Loucy (cell line): ENCODE results near the gene ADIG.

Experiments
- H2AFZ ChIP-seq: fragments of 200-600 bp; sonication (generic); 2 replicates; pipeline ENCODE4 v1.6.0; 2016; ENCODE audit warnings: antibody characterized with exemption, mild to moderate bottlenecking, low read length, moderate library complexity
- H3F3A ChIP-seq: fragments of 200-600 bp; 2 replicates; pipeline ENCODE4 v1.6.0; 2016; ENCODE audit warnings: antibody characterized with exemption, low read depth, mild to moderate bottlenecking
- H3K27me3 ChIP-seq: fragments of 200-600 bp; sonication (generic); 2 replicates; pipeline ENCODE4 v1.6.1; 2014; ENCODE audit warnings: low read length, mild to moderate bottlenecking; ENCODE audit not compliant: insufficient read depth, poor library complexity, severe bottlenecking
- H3K36me3 ChIP-seq: fragments of 200-600 bp; sonication (generic); 2 replicates; pipeline ENCODE4 v1.6.1; 2016; ENCODE audit warnings: low read length; ENCODE audit not compliant: insufficient read depth
- H3K4me1 ChIP-seq: fragments of 200-600 bp; sonication (generic); 2 replicates; pipeline ENCODE4 v1.5.1; 2014; ENCODE audit warnings: low read length, mild to moderate bottlenecking; ENCODE audit not compliant: insufficient read depth, poor library complexity, severe bottlenecking
- H3K4me2 ChIP-seq: fragments of 200-600 bp; sonication (generic); 2 replicates; pipeline ENCODE4 v1.6.0; 2014; ENCODE audit warnings: antibody characterized with exemption, low read length, low read depth, mild to moderate bottlenecking; ENCODE audit not compliant: poor library complexity, severe bottlenecking
- H3K4me3 ChIP-seq: fragments of 200-600 bp; sonication (generic); 2 replicates; pipeline ENCODE4 v1.5.1; 2014; ENCODE audit warnings: low read length, mild to moderate bottlenecking, mixed read lengths; ENCODE audit not compliant: poor library complexity, severe bottlenecking
- H3K79me2 ChIP-seq: fragments of 200-600 bp; sonication (generic); 2 replicates; pipeline ENCODE4 v1.6.1; 2014; ENCODE audit warnings: low read length; ENCODE audit not compliant: insufficient read depth
- H3K9ac ChIP-seq: fragments of 200-600 bp; sonication (generic); 2 replicates; pipeline ENCODE4 v1.6.0; 2014; ENCODE audit warnings: mild to moderate bottlenecking, low read depth, low read length, moderate library complexity; ENCODE audit not compliant: poor library complexity, severe bottlenecking
- H3K9me2 ChIP-seq: fragments of 200-600 bp; sonication (generic); replicated peaks from 2 replicates; pipeline ENCODE4 v1.6.1; 2016; ENCODE audit warnings: low read depth, low read length, mixed read lengths
- H3K9me3 ChIP-seq: fragments of 200-600 bp; sonication (generic); 2 replicates; pipeline ENCODE4 v1.6.1; 2014; ENCODE audit warnings: mild to moderate bottlenecking, antibody characterized with exemption, low read length, low read depth; ENCODE audit not compliant: insufficient read depth
- H4K20me1 ChIP-seq: fragments of 200-600 bp; sonication (generic); 2 replicates; pipeline ENCODE4 v1.6.0; 2014; ENCODE audit warnings: antibody characterized with exemption, low read length, mild to moderate bottlenecking; ENCODE audit not compliant: insufficient read depth, poor library complexity, severe bottlenecking
- EZH2phosphoT487 ChIP-seq: fragments of 200-600 bp; IDR thresholded peaks from 2 replicates; pipeline ENCODE4 v1.6.1; 2018; ENCODE audit warnings: antibody characterized with exemption, mild to moderate bottlenecking, moderate library complexity, borderline replicate concordance
- TF ChIP-seq, protein P1 (sequence below): fragments of 200-600 bp; sonication (generic); conservative IDR thresholded peaks from 2 replicates; pipeline ENCODE4 v1.5.1; 2014; ENCODE audit warnings: mild to moderate bottlenecking, antibody characterized with exemption, low read length

Gene ADIG

DNA sequence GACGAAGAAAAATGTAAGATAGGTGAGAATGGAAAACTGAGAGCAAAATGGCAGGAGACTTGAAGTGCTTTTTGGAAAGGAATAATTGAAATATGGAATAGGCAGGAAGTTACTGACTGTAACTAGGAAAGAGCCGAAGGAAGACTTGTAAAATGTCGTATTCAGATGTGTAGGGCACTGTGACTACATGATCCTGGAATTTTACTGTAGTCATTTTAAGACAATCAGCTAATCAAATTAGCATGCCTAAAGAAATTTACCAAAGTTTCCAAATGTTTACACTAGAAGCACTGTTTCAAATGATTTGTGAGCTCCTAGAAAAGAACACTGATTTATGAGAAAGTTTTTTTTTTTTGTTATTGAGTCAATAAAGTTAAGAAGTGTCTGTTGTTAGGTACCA lies 21.2 kb upstream of the ADIG start:
- no peaks in the 10 kb centered on the region for H4K20me1 ChIP-seq

DNA sequence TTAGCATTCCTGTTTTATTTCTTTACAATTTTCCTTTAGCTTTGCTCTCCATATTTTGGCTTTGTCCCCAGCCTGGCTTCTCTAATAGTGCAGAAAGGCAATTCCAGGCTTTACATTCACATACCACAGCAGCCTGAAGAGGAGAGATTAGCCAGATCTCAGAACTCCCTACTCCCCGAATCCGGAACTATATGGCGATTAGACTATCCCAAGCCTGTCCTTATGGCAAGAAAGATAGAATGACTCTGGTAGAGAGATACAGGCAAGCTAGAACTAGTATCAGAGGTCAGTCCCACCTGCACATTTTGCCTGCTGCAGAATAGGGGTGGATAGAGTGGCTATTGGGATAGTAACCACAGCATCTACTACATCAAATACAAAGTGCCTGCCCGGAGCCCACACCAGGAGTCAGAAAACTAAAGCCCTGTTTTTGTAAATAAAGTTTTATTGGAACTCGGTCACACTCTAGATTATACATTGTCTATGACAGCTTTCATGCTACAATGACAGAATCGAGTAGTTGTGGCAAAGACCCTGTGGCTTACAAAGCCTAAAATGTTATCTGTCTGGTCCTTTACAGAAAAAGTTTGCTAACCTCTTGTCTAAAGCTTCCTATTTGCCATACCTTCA lies 17.1 kb upstream of the ADIG start:
- H3K4me3 ChIP-seq = no peak overlapping the region

More for the DNA sequence above, 21.2 kb upstream of the ADIG start:
- Histone ChIP-seq H3F3A (no peaks in the 10 kb centered on the region), H3K36me3 (peaks cover 68% of the 10 kb centered on the region; the same call in 1 of the 2 replicates), H2AFZ (no peak overlapping the region), H3K4me2 (no peak overlapping the region), H3K4me1 (no peaks in the 10 kb centered on the region), H3K4me3 (no peak overlapping the region), H3K9ac (no peak overlapping the region), H3K79me2 (no peaks in the 10 kb centered on the region), H3K9me2 (no peaks in the 10 kb centered on the region), H3K9me3 (no peaks in the 10 kb centered on the region), H3K27me3 (no peaks in the 10 kb centered on the region)
- TF ChIP-seq, protein P1, sequence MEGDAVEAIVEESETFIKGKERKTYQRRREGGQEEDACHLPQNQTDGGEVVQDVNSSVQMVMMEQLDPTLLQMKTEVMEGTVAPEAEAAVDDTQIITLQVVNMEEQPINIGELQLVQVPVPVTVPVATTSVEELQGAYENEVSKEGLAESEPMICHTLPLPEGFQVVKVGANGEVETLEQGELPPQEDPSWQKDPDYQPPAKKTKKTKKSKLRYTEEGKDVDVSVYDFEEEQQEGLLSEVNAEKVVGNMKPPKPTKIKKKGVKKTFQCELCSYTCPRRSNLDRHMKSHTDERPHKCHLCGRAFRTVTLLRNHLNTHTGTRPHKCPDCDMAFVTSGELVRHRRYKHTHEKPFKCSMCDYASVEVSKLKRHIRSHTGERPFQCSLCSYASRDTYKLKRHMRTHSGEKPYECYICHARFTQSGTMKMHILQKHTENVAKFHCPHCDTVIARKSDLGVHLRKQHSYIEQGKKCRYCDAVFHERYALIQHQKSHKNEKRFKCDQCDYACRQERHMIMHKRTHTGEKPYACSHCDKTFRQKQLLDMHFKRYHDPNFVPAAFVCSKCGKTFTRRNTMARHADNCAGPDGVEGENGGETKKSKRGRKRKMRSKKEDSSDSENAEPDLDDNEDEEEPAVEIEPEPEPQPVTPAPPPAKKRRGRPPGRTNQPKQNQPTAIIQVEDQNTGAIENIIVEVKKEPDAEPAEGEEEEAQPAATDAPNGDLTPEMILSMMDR = no peak
- no peak for TF ChIP-seq EZH2phosphoT487

DNA sequence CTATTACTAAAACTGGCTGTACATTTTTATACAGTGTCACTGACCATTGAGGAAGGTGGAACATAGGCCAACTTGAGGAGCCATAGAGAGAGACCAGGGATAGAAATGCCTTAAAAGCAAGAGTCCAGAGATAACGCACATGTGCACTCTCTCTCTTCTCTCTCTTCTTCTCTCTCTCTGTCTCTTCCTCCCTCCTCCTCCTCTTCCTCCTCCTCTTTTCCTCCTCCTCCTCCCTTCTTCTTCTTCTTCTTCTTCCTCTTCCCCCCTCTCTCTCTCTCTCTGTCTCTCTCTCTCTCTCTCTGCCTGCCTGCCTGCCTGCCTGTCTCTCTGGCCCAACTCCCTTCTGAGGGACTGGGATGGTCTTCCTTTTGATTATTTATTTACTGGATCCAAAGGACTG lies 16.3 kb upstream of the ADIG start:
- Histone ChIP-seq H3K9me2 (no peaks in the 10 kb centered on the region), H3K4me1 (no peaks in the 10 kb centered on the region), H3K79me2 (no peaks in the 10 kb centered on the region), H3K36me3 (peaks cover 66% of the 10 kb centered on the region; the same call in 1 of the 2 replicates), H3K4me2 (no peak overlapping the region), H3K9me3 (no peaks in the 10 kb centered on the region), H3K9ac (no peak overlapping the region), H3K27me3 (no peaks in the 10 kb centered on the region), H2AFZ (no peak overlapping the region), H4K20me1 (no peaks in the 10 kb centered on the region), H3K4me3 (no peak overlapping the region), H3F3A (no peaks in the 10 kb centered on the region)
- TF ChIP-seq, protein P1 = no peak
- no peak for TF ChIP-seq EZH2phosphoT487

More for the DNA sequence above, 17.1 kb upstream of the ADIG start:
- H2AFZ ChIP-seq = no peak overlapping the region
- H3K79me2 ChIP-seq = no peaks in the 10 kb centered on the region
- no peaks in the 10 kb centered on the region for H3K4me1 ChIP-seq
- no peak overlapping the region for H3K4me2 ChIP-seq
- no peaks in the 10 kb centered on the region for H3K9me2 ChIP-seq
- no peaks in the 10 kb centered on the region for H3K27me3 ChIP-seq
- H3K36me3 ChIP-seq = peaks cover 66% of the 10 kb centered on the region; the same call in 1 of the 2 replicates
- H3K9me3 ChIP-seq = no peaks in the 10 kb centered on the region
- H3F3A ChIP-seq = no peaks in the 10 kb centered on the region
- TF ChIP-seq EZH2phosphoT487 = no peak
- TF ChIP-seq, protein P1 = no peak
- H3K9ac ChIP-seq = no peak overlapping the region
- no peaks in the 10 kb centered on the region for H4K20me1 ChIP-seq
